HG03060 (cell line): ENCODE measurements around the gene SCUBE1.

ENCODE experiments used
- ATAC-seq: cut with Tn5 transposase; IDR thresholded peaks from one replicate; pipeline ENCODE4 v1.9.1; 2021; ENCODE audit warnings: low read depth, moderate number of reproducible peaks; ENCODE audit not compliant: unreplicated experiment

The SCUBE1 gene

GRCh38 chr22:43167001-43167589 is 176.1 kb downstream of the SCUBE1 start:
- ATAC-seq, result no peak

- ATAC-seq, result no peak
Measured at GRCh38 chr22:43166132-43166930, 176.8 kb downstream of the SCUBE1 start.

GRCh38 chr22:43164636-43165035 is 178.5 kb downstream of the SCUBE1 start:
- ATAC-seq, result no peak

GRCh38 chr22:43163241-43163795 is 179.9 kb downstream of the SCUBE1 start:
- ATAC-seq, result no peak

- ATAC-seq, result no peak
Measured at GRCh38 chr22:43162412-43163150, 180.6 kb downstream of the SCUBE1 start.

GRCh38 chr22:43160497-43161126 is 182.6 kb downstream of the SCUBE1 start:
- no peak for ATAC-seq

GRCh38 chr22:43159484-43160178 is 183.5 kb downstream of the SCUBE1 start:
- no peak for ATAC-seq

- no peak for ATAC-seq
Measured at GRCh38 chr22:43158778-43159483, 184.2 kb downstream of the SCUBE1 start.

- no peak for ATAC-seq
Measured at GRCh38 chr22:43157874-43158546, 185.2 kb downstream of the SCUBE1 start.

GRCh38 chr22:43156413-43156812 is 186.8 kb downstream of the SCUBE1 start:
- no peak for ATAC-seq

- ATAC-seq, result no peak
Measured at GRCh38 chr22:43155789-43156188, 187.4 kb downstream of the SCUBE1 start.

GRCh38 chr22:43154887-43155536 is 188.2 kb downstream of the SCUBE1 start:
- no peak for ATAC-seq

- no peak for ATAC-seq
Measured at GRCh38 chr22:43153899-43154298, 189.3 kb downstream of the SCUBE1 start.

- no peak for ATAC-seq
Measured at GRCh38 chr22:43152357-43153071, 190.7 kb downstream of the SCUBE1 start.

GRCh38 chr22:43152003-43152356 is 191.2 kb downstream of the SCUBE1 start:
- ATAC-seq, result no peak

- no peak for ATAC-seq
Measured at GRCh38 chr22:43151251-43152002, 191.7 kb downstream of the SCUBE1 start, which contains the start of gene TSPO. TSPO (plus strand) TSS chr22:43151559; CDS start chr22:43159239, 7,680 bp downstream.

GRCh38 chr22:43150731-43151206 is 192.4 kb downstream of the SCUBE1 start:
- ATAC-seq, result no peak
